Measurements from ENCODE around the gene TLCD5. TPM values are rescaled to one million over a fixed set of nuclear protein-coding genes. Genes with fewer than 3 reads are reported as not detected.

TLCD5 gene
- 6.2 and 7.2 TPM in 2 replicates for total RNA-seq

- no peak for DNase-seq (ENCODE audit: extremely low read depth, low read depth, low spot score)
These were observed at the start of gene TLCD5 for GRCh38 chr11:120324932-120325810. Gene TLCD5, plus strand, starts transcription at chr11:120325299. Its CDS starts 2,143 bp downstream, at chr11:120327442.

- no peak for DNase-seq (ENCODE audit: extremely low read depth, low read depth, low spot score)
These were observed 45.6 kb upstream of the TLCD5 start for GRCh38 chr11:120279502-120279901.

- no peak for DNase-seq (ENCODE audit: extremely low read depth, low read depth, low spot score)
These were observed 44.5 kb upstream of the TLCD5 start for GRCh38 chr11:120280600-120281051.

GRCh38 chr11:120281143-120281795, 43.8 kb upstream of the TLCD5 start:
- DNase-seq (ENCODE audit: extremely low read depth, low read depth, low spot score) = no peak

GRCh38 chr11:120283124-120283523, 42.0 kb upstream of the TLCD5 start:
- DNase-seq (ENCODE audit: extremely low read depth, low read depth, low spot score) = no peak

GRCh38 chr11:120284272-120284671, 40.8 kb upstream of the TLCD5 start:
- no peak for DNase-seq (ENCODE audit: extremely low read depth, low read depth, low spot score)

GRCh38 chr11:120285256-120285655, 39.8 kb upstream of the TLCD5 start:
- DNase-seq (ENCODE audit: extremely low read depth, low read depth, low spot score) = no peak

- DNase-seq (ENCODE audit: extremely low read depth, low read depth, low spot score) = no peak
These were observed 37.1 kb upstream of the TLCD5 start for GRCh38 chr11:120288021-120288420.

GRCh38 chr11:120289426-120289825, 35.7 kb upstream of the TLCD5 start:
- no peak for DNase-seq (ENCODE audit: extremely low read depth, low read depth, low spot score)

GRCh38 chr11:120290956-120291355, 34.1 kb upstream of the TLCD5 start:
- no peak for DNase-seq (ENCODE audit: extremely low read depth, low read depth, low spot score)

GRCh38 chr11:120293038-120293800, 31.9 kb upstream of the TLCD5 start:
- no peak for DNase-seq (ENCODE audit: extremely low read depth, low read depth, low spot score)

GRCh38 chr11:120294096-120294495, 31.0 kb upstream of the TLCD5 start:
- no peak for DNase-seq (ENCODE audit: extremely low read depth, low read depth, low spot score)

GRCh38 chr11:120295099-120295498, 30.0 kb upstream of the TLCD5 start:
- no peak for DNase-seq (ENCODE audit: extremely low read depth, low read depth, low spot score)

- no peak for DNase-seq (ENCODE audit: extremely low read depth, low read depth, low spot score)
These were observed 28.5 kb upstream of the TLCD5 start for GRCh38 chr11:120296554-120296953.

GRCh38 chr11:120298461-120298860, 26.6 kb upstream of the TLCD5 start:
- DNase-seq (ENCODE audit: extremely low read depth, low read depth, low spot score) = no peak

- no peak for DNase-seq (ENCODE audit: extremely low read depth, low read depth, low spot score)
These were observed 22.9 kb upstream of the TLCD5 start for GRCh38 chr11:120302001-120302805.

- peak; percentile 65 for DNase-seq (ENCODE audit: extremely low read depth, low read depth, low spot score)
These were observed 22.0 kb upstream of the TLCD5 start for GRCh38 chr11:120303004-120303637.

GRCh38 chr11:120304526-120304925, 20.6 kb upstream of the TLCD5 start:
- DNase-seq (ENCODE audit: extremely low read depth, low read depth, low spot score) = no peak

- no peak for DNase-seq (ENCODE audit: extremely low read depth, low read depth, low spot score)
These were observed 19.8 kb upstream of the TLCD5 start for GRCh38 chr11:120305286-120305685.

Data from glomerular endothelial cell (primary cell).